HEK293 (cell line): Measurements from ENCODE around the gene SUCNR1.

Experiments used
- CTCF ChIA-PET: fragments of 350-600 bp; formaldehyde crosslinking; extraction: SDS; loops from one replicate; lab custom pipeline; 2021; ENCODE audit warnings: antibody characterized with exemption; lab: Yijun Ruan, JAX
- POLR2A ChIA-PET: fragments of 300-600 bp; formaldehyde crosslinking; extraction: SDS; loops from one replicate; lab custom pipeline; 2020; ENCODE audit warnings: antibody characterized with exemption, inconsistent platforms; lab: Yijun Ruan, JAX
- H3K27ac ChIP-seq: fragments of 200-500 bp; sonication (Bioruptor generic); 2 replicates; pipeline ENCODE4 v1.5.1; 2014; ENCODE audit warnings: low read depth, low read length, control low read depth, inconsistent platforms; ENCODE audit errors: extremely low read depth
- H3K36me3 ChIP-seq, 2 experiments: fragments of 200-500 bp in 1 of 2; sonication (Bioruptor generic) in 1 of 2; 1 replicate in 1 of 2; 2 replicates in 1 of 2; pipeline ENCODE4 v1.5.1; 2014 to 2017; ENCODE audit warnings: inconsistent platforms in 2 of 2, low read length in 2 of 2; ENCODE audit not compliant: control insufficient read depth in 2 of 2, insufficient read depth in 1 of 2
- H3K4me1 ChIP-seq: fragments of 200-500 bp; sonication (Bioruptor generic); 2 replicates; pipeline ENCODE4 v1.5.1; 2014; ENCODE audit warnings: mild to moderate bottlenecking, low read length, inconsistent platforms; ENCODE audit not compliant: control insufficient read depth, insufficient read depth
- H3K4me3 ChIP-seq: 2 replicates; pipeline ENCODE4 v1.5.1; 2011; ENCODE audit warnings: low read depth, mild to moderate bottlenecking, control low read depth, low read length, moderate library complexity
- H3K9me3 ChIP-seq: fragments of 200-500 bp; sonication (Bioruptor generic); 2 replicates; pipeline ENCODE4 v1.5.1; 2014; ENCODE audit warnings: low read depth, low read length, inconsistent platforms; ENCODE audit not compliant: control insufficient read depth, insufficient read depth
- OSR2 ChIP-seq: fragments of 450-650 bp; formaldehyde crosslinking; IDR thresholded peaks from 2 replicates; pipeline ENCODE4 v1.5.1; 2016; ENCODE audit warnings: missing biosample characterization, missing genetic modification characterization
- RBAK ChIP-seq: fragments of 450-650 bp; formaldehyde crosslinking; IDR thresholded peaks from 2 replicates; pipeline ENCODE4 v1.5.1; 2016; ENCODE audit warnings: missing biosample characterization, missing genetic modification characterization
- YY1 ChIP-seq: fragments of 450-650 bp; formaldehyde crosslinking; IDR thresholded peaks from 2 replicates; pipeline ENCODE4 v1.5.1; 2018; ENCODE audit warnings: missing biosample characterization, missing genetic modification characterization
- YY2 ChIP-seq: fragments of 450-650 bp; formaldehyde crosslinking; IDR thresholded peaks from 2 replicates; pipeline ENCODE4 v1.5.1; 2016; ENCODE audit warnings: missing biosample characterization, missing genetic modification characterization
- ZFP37 ChIP-seq: fragments of 450-650 bp; formaldehyde crosslinking; IDR thresholded peaks from 2 replicates; pipeline ENCODE4 v1.5.1; 2016; ENCODE audit warnings: missing biosample characterization, missing genetic modification characterization
- ZFP41 ChIP-seq: fragments of 450-650 bp; formaldehyde crosslinking; IDR thresholded peaks from 2 replicates; pipeline ENCODE4 v1.5.1; 2016; ENCODE audit warnings: missing biosample characterization, missing genetic modification characterization, borderline replicate concordance
- ZNF112 ChIP-seq: fragments of 450-650 bp; formaldehyde crosslinking; IDR thresholded peaks from 2 replicates; pipeline ENCODE4 v1.5.0; 2017; ENCODE audit warnings: missing biosample characterization, missing genetic modification characterization
- ZNF16 ChIP-seq: fragments of 450-650 bp; formaldehyde crosslinking; IDR thresholded peaks from 2 replicates; pipeline ENCODE4 v1.5.1; 2016; ENCODE audit warnings: low read depth, missing biosample characterization, missing genetic modification characterization
- ZNF19 ChIP-seq: fragments of 450-650 bp; formaldehyde crosslinking; IDR thresholded peaks from 2 replicates; pipeline ENCODE4; 2016; ENCODE audit warnings: missing biosample characterization, missing genetic modification characterization, low read depth
- ZNF214 ChIP-seq: fragments of 450-650 bp; formaldehyde crosslinking; IDR thresholded peaks from 2 replicates; pipeline ENCODE4 v1.5.1; 2017; ENCODE audit warnings: missing biosample characterization, mild to moderate bottlenecking, missing genetic modification characterization, borderline replicate concordance
- ZNF530 ChIP-seq: fragments of 450-650 bp; formaldehyde crosslinking; IDR thresholded peaks from 2 replicates; pipeline ENCODE4 v1.5.1; 2016; ENCODE audit warnings: low read depth, missing biosample characterization, missing genetic modification characterization
- ZNF624 ChIP-seq: fragments of 450-650 bp; formaldehyde crosslinking; IDR thresholded peaks from 2 replicates; pipeline ENCODE4 v1.5.1; 2017; ENCODE audit warnings: missing biosample characterization, missing genetic modification characterization
- ZNF654 ChIP-seq: fragments of 450-650 bp; formaldehyde crosslinking; IDR thresholded peaks from 2 replicates; pipeline ENCODE4 v1.5.1; 2016; ENCODE audit warnings: low read depth, missing biosample characterization, missing genetic modification characterization
- ZNF664 ChIP-seq: fragments of 450-650 bp; formaldehyde crosslinking; IDR thresholded peaks from 2 replicates; pipeline ENCODE4 v1.5.1; 2016; ENCODE audit warnings: missing biosample characterization, missing genetic modification characterization
- ZNF677 ChIP-seq: fragments of 450-650 bp; IDR thresholded peaks from 2 replicates; pipeline ENCODE4 v1.5.0; 2018; ENCODE audit warnings: missing biosample characterization, mild to moderate bottlenecking, missing genetic modification characterization, moderate library complexity
- ZNF768 ChIP-seq: fragments of 450-650 bp; formaldehyde crosslinking; IDR thresholded peaks from 2 replicates; pipeline ENCODE4 v1.5.1; 2018; ENCODE audit warnings: missing biosample characterization, mild to moderate bottlenecking, missing genetic modification characterization
- ZSCAN30 ChIP-seq: fragments of 450-650 bp; IDR thresholded peaks from 2 replicates; pipeline ENCODE4 v1.5.1; 2018; ENCODE audit warnings: missing biosample characterization, mild to moderate bottlenecking, missing genetic modification characterization, moderate library complexity
- ZXDB ChIP-seq: fragments of 450-650 bp; formaldehyde crosslinking; IDR thresholded peaks from 2 replicates; pipeline ENCODE4 v1.5.1; 2016; ENCODE audit warnings: missing biosample characterization, missing genetic modification characterization
- TF ChIP-seq, protein P1 (sequence below): fragments of 450-650 bp; formaldehyde crosslinking; IDR thresholded peaks from 2 replicates; pipeline ENCODE4 v1.5.1; 2016; ENCODE audit warnings: missing biosample characterization, missing genetic modification characterization
- TF ChIP-seq, protein P2 (sequence below): fragments of 450-650 bp; formaldehyde crosslinking; IDR thresholded peaks from 2 replicates; pipeline ENCODE4 v1.5.1; 2016; ENCODE audit warnings: missing biosample characterization, missing genetic modification characterization
- TF ChIP-seq, protein P3 (sequence below): fragments of 450-650 bp; formaldehyde crosslinking; IDR thresholded peaks from 2 replicates; pipeline ENCODE4 v1.5.1; 2017; ENCODE audit warnings: missing biosample characterization, missing genetic modification characterization
- TF ChIP-seq, protein P4 (sequence below): fragments of 450-650 bp; formaldehyde crosslinking; IDR thresholded peaks from 2 replicates; pipeline ENCODE4 v1.5.1; 2016; ENCODE audit warnings: missing biosample characterization, missing genetic modification characterization
- TF ChIP-seq, protein P5 (sequence below): fragments of 450-650 bp; formaldehyde crosslinking; IDR thresholded peaks from 2 replicates; pipeline ENCODE4 v1.5.1; 2016; ENCODE audit warnings: missing biosample characterization, missing genetic modification characterization
- TF ChIP-seq, protein P6 (sequence below): fragments of 450-650 bp; IDR thresholded peaks from 2 replicates; pipeline ENCODE4 v1.5.1; 2018; ENCODE audit warnings: missing biosample characterization, mild to moderate bottlenecking, missing genetic modification characterization
- TF ChIP-seq, protein P7 (sequence below): fragments of 450-650 bp; formaldehyde crosslinking; IDR thresholded peaks from 2 replicates; pipeline ENCODE4 v1.5.1; 2016; ENCODE audit warnings: missing biosample characterization, missing genetic modification characterization

SUCNR1 gene

DNA sequence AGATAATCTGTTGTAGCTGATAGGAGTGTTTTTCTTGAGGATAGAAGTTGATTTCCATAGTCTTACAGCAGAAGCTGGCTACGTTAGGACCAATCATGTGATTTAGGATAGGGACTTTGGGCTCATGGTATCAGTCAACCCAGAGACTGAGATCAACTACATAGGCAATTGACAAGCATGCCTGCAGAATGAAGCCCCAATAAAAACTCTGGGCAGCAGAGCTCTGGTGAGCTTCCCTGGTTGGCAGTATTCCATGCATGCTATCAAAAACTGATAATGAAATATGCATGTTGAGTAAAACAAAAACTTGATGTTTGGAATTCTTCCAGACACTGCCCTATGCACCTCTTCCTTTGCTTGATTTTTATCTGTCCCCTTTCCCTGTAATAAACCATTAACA is 38.0 kb downstream of the SUCNR1 start:
- ChIA-PET CTCF (no interaction called here), POLR2A (no interaction called here)
- Histone ChIP-seq H3K4me1 (no peaks in the 10 kb centered on the region), H3K9me3 (no peaks in the 10 kb centered on the region), H3K36me3 (no peaks in the 10 kb centered on the region), H3K27ac (no peak overlapping the region), H3K4me3 (no peak overlapping the region)
- TF ChIP-seq, protein P1, sequence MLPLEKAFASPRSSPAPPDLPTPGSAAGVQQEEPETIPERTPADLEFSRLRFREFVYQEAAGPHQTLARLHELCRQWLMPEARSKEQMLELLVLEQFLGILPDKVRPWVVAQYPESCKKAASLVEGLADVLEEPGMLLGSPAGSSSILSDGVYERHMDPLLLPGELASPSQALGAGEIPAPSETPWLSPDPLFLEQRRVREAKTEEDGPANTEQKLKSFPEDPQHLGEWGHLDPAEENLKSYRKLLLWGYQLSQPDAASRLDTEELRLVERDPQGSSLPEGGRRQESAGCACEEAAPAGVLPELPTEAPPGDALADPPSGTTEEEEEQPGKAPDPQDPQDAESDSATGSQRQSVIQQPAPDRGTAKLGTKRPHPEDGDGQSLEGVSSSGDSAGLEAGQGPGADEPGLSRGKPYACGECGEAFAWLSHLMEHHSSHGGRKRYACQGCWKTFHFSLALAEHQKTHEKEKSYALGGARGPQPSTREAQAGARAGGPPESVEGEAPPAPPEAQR (tag by site-specific recombination) = no peak
- TF ChIP-seq ZNF768 = no peak
- TF ChIP-seq ZNF677 (tag by site-specific recombination) = no peak
- no peak for TF ChIP-seq ZFP41
- TF ChIP-seq, protein P2, sequence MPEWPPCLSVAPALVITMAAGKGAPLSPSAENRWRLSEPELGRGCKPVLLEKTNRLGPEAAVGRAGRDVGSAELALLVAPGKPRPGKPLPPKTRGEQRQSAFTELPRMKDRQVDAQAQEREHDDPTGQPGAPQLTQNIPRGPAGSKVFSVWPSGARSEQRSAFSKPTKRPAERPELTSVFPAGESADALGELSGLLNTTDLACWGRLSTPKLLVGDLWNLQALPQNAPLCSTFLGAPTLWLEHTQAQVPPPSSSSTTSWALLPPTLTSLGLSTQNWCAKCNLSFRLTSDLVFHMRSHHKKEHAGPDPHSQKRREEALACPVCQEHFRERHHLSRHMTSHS (tag by site-specific recombination) = no peak
- TF ChIP-seq YY1 (tag by site-specific recombination) = no peak
- TF ChIP-seq ZNF654 (tag by site-specific recombination) = no peak
- TF ChIP-seq ZSCAN30 (tag by site-specific recombination) = no peak
- TF ChIP-seq ZNF624 (tag by site-specific recombination) = no peak
- no peak for TF ChIP-seq ZXDB
- TF ChIP-seq, protein P3, sequence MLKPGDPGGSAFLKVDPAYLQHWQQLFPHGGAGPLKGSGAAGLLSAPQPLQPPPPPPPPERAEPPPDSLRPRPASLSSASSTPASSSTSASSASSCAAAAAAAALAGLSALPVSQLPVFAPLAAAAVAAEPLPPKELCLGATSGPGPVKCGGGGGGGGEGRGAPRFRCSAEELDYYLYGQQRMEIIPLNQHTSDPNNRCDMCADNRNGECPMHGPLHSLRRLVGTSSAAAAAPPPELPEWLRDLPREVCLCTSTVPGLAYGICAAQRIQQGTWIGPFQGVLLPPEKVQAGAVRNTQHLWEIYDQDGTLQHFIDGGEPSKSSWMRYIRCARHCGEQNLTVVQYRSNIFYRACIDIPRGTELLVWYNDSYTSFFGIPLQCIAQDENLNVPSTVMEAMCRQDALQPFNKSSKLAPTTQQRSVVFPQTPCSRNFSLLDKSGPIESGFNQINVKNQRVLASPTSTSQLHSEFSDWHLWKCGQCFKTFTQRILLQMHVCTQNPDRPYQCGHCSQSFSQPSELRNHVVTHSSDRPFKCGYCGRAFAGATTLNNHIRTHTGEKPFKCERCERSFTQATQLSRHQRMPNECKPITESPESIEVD (tag by site-specific recombination) = no peak
- no peak for TF ChIP-seq ZNF112
- TF ChIP-seq, protein P4, sequence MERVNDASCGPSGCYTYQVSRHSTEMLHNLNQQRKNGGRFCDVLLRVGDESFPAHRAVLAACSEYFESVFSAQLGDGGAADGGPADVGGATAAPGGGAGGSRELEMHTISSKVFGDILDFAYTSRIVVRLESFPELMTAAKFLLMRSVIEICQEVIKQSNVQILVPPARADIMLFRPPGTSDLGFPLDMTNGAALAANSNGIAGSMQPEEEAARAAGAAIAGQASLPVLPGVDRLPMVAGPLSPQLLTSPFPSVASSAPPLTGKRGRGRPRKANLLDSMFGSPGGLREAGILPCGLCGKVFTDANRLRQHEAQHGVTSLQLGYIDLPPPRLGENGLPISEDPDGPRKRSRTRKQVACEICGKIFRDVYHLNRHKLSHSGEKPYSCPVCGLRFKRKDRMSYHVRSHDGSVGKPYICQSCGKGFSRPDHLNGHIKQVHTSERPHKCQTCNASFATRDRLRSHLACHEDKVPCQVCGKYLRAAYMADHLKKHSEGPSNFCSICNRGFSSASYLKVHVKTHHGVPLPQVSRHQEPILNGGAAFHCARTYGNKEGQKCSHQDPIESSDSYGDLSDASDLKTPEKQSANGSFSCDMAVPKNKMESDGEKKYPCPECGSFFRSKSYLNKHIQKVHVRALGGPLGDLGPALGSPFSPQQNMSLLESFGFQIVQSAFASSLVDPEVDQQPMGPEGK (tag by site-specific recombination) = no peak
- no peak for TF ChIP-seq ZNF530

DNA sequence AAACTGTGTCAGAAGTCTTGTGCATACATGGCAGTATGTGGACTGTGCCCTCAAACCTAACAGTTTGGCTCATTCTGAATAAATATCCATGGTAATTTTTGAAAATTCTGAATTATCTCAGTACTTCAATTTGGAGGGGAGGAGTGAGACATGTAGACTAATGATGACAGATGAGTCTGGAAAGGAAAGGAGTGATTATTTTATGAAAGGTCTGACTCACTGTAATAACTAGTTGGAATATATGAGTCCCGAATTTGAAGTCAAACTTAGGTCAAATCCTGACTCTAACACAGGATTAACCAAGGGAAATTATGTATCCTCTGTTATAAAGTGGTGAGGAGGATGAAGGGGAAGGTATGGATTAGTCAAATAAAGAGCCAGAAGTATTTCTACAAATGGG is 38.6 kb downstream of the SUCNR1 start:
- no peak overlapping the region for H3K27ac ChIP-seq
- no peaks in the 10 kb centered on the region for H3K4me1 ChIP-seq
- ChIA-PET POLR2A (no interaction called here), CTCF (no interaction called here)
- no peak overlapping the region for H3K4me3 ChIP-seq
- H3K9me3 ChIP-seq = no peaks in the 10 kb centered on the region
- H3K36me3 ChIP-seq = no peaks in the 10 kb centered on the region
- TF ChIP-seq ZNF16 = no peak
- TF ChIP-seq ZNF19 = no peak
- TF ChIP-seq RBAK (tag by site-specific recombination) = no peak
- no peak for TF ChIP-seq YY2
- TF ChIP-seq ZXDB = no peak
- TF ChIP-seq, protein P5, sequence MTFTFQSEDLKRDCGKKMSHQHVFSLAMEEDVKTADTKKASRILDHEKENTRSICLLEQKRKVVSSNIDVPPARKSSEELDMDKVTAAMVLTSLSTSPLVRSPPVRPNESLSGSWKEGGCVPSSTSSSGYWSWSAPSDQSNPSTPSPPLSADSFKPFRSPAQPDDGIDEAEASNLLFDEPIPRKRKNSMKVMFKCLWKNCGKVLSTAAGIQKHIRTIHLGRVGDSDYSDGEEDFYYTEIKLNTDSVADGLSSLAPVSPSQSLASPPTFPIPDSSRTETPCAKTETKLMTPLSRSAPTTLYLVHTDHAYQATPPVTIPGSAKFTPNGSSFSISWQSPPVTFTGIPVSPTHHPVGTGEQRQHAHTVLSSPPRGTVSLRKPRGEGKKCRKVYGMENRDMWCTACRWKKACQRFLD = no peak
- TF ChIP-seq ZNF214 (tag by site-specific recombination) = no peak
- no peak for TF ChIP-seq ZNF664 (tag by site-specific recombination)
- TF ChIP-seq, protein P6, sequence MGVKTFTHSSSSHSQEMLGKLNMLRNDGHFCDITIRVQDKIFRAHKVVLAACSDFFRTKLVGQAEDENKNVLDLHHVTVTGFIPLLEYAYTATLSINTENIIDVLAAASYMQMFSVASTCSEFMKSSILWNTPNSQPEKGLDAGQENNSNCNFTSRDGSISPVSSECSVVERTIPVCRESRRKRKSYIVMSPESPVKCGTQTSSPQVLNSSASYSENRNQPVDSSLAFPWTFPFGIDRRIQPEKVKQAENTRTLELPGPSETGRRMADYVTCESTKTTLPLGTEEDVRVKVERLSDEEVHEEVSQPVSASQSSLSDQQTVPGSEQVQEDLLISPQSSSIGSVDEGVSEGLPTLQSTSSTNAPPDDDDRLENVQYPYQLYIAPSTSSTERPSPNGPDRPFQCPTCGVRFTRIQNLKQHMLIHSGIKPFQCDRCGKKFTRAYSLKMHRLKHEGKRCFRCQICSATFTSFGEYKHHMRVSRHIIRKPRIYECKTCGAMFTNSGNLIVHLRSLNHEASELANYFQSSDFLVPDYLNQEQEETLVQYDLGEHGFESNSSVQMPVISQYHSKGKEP (tag by site-specific recombination) = no peak
- TF ChIP-seq ZNF768 = no peak
- TF ChIP-seq, protein P7, sequence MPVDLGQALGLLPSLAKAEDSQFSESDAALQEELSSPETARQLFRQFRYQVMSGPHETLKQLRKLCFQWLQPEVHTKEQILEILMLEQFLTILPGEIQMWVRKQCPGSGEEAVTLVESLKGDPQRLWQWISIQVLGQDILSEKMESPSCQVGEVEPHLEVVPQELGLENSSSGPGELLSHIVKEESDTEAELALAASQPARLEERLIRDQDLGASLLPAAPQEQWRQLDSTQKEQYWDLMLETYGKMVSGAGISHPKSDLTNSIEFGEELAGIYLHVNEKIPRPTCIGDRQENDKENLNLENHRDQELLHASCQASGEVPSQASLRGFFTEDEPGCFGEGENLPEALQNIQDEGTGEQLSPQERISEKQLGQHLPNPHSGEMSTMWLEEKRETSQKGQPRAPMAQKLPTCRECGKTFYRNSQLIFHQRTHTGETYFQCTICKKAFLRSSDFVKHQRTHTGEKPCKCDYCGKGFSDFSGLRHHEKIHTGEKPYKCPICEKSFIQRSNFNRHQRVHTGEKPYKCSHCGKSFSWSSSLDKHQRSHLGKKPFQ (tag by site-specific recombination) = no peak
- TF ChIP-seq ZFP37 (tag by site-specific recombination) = no peak
- TF ChIP-seq ZFP41 = no peak
- no peak for TF ChIP-seq OSR2 (tag by site-specific recombination)
